HG03469 (cell line): ENCODE measurements around the gene RARA.
"Not testable (repeated sequence)": the region's sequence is repeated elsewhere in the genome, so short reads cannot be mapped to it uniquely, and the experiment has no call there.

Experiments used
- ATAC-seq: cut with Tn5 transposase; IDR thresholded peaks from one replicate; pipeline ENCODE4 v1.9.1; 2021; ENCODE audit warnings: mild to moderate bottlenecking, moderate library complexity, moderate number of reproducible peaks; ENCODE audit not compliant: unreplicated experiment

The RARA gene

GRCh38 chr17:40355804-40356758 lies 47.1 kb downstream of the RARA start:
- ATAC-seq = no peak

- no peak for ATAC-seq
Observed at GRCh38 chr17:40356990-40357881, 48.3 kb downstream of the RARA start.

GRCh38 chr17:40358323-40359038 lies 49.5 kb downstream of the RARA start:
- ATAC-seq = no peak

GRCh38 chr17:40360091-40360490 lies 51.1 kb downstream of the RARA start:
- no peak for ATAC-seq

GRCh38 chr17:40361063-40361924 lies 52.3 kb downstream of the RARA start:
- ATAC-seq = no peak

- ATAC-seq = no peak
Observed at GRCh38 chr17:40361925-40362695, 53.1 kb downstream of the RARA start.

- no peak for ATAC-seq
Observed at GRCh38 chr17:40362696-40363110, 53.7 kb downstream of the RARA start.

GRCh38 chr17:40363111-40363827 lies 54.3 kb downstream of the RARA start:
- no peak for ATAC-seq

- ATAC-seq = no peak
Observed at GRCh38 chr17:40364121-40364861, 55.3 kb downstream of the RARA start, which contains the start of gene GJD3. GJD3 (minus strand) TSS chr17:40364737; CDS start chr17:40363815, 922 bp downstream.

- no peak for ATAC-seq
Observed at GRCh38 chr17:40364906-40365305, 55.9 kb downstream of the RARA start.

- ATAC-seq = no peak
Observed at GRCh38 chr17:40366076-40366860, 57.3 kb downstream of the RARA start.

GRCh38 chr17:40366861-40367518 lies 58.0 kb downstream of the RARA start:
- no peak for ATAC-seq

GRCh38 chr17:40367728-40368127 lies 58.7 kb downstream of the RARA start:
- not testable (repeated sequence) for ATAC-seq

GRCh38 chr17:40369923-40370322 lies 60.9 kb downstream of the RARA start:
- no peak for ATAC-seq

- ATAC-seq = no peak
Observed at GRCh38 chr17:40371261-40371929, 62.4 kb downstream of the RARA start.

- no peak for ATAC-seq
Observed at GRCh38 chr17:40372031-40372430, 63.1 kb downstream of the RARA start.
